KBM-7 (cell line): Measurements from ENCODE around the gene TRAF6.

Experiments
- DNase-seq: peaks from one replicate; pipeline ENCODE4 v3.0.0-alpha.2; 2015
- in situ Hi-C: fragments of 300-500 bp; cut with MboI; formaldehyde crosslinking; loops from 2 replicates; pipeline ENCODE4 v1.14.3; 2020; ENCODE audit warnings: low sequenced_read_pairs, low pct_unique_long_range_greater_than_20kb, mixed read lengths

Gene TRAF6

DNA sequence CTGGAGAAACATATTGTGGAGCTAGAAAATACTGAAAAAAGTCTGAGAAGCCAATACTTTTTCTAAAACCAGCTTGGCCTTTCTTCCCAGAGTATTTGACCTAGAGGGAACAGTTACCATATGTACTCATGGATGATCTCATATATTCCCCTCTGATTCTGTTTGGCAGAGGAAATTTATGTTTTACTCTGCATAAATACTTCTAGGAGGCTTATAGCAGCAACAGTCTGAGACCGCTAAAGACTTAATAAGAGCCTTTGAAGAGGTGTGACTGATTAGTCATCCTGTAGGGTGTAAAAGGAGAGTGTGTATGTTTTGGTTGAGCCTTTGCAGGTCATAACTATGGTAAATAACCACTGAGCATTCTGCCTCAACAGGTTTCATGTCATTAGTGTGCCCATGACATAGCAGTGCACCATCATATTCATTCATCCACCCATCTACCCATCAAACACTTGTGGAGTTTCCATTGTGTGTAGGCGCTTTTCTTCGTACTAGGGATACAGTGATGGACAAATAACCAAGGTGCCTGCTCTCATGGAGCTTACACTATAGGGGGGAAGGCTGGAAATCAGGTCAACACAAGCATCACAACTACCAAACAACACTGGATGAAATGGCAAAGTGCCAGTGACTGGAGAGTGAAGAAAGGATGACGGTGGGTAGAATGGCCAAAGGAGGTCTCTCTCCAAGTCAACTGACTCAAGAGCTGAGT, 44.5 kb downstream of the TRAF6 start:
- no peak for DNase-seq
- in situ Hi-C loops, result no loop called here

DNA sequence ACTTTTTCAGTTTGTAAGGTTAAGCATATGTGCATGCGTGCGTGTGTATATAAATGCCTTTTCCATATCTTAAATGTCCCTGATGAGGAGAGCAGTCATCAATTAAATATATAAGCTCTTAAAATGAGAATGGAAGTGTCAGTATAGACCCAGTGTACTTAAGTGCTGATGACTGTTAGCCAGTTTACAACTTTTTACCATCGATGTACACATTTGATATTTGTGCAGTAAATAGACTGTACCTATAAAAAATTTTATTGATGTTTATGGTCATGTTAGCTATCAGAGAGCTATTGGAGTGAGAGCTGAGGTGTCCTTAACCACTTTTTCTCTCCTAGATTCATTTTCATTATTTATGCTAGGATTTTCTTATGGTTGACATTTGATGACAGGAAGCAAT, 45.4 kb downstream of the TRAF6 start:
- in situ Hi-C loops, result no loop called here
- no peak for DNase-seq

DNA sequence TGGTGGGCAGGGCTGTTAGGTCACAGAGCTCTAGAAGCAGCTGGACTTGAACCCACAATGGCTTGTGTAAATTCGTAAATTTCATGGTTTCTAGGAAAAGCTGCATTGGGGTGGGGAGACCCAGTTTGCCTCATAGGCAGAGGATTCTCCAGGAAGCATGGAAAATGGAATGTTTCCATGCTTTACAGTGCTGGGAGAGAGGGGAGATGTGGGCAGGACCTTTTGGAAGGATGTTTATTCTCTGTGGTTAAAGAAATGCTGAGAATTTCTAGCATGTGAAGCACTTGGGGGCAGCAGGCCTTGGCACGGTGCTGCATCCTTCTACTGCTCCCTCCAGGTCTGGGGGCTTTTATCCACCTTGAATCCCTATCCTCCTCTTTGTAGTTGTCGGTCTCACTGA, 46.3 kb downstream of the TRAF6 start:
- no peak for DNase-seq
- in situ Hi-C loops, result no loop called here

DNA sequence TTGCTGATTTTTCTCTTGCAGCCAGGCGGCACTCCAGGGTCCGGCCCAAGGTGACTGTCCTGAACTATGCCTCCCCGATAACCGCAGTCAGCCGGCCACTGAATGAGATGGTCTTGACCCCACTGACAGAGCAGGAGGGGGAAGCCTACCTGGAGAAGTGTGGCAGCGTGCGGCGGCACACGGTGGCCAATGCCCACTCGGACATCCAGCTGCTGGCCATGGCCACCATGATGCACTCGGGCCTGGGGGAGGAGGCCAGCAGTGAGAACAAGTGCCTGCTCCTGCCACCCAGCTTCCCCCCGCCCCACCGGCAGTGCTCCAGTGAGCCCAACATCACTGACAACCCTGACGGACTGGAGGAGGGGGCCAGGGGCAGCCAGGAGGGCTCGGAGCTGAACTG, 47.8 kb downstream of the TRAF6 start:
- DNase-seq, result no peak
- in situ Hi-C loops, result no loop called here

DNA sequence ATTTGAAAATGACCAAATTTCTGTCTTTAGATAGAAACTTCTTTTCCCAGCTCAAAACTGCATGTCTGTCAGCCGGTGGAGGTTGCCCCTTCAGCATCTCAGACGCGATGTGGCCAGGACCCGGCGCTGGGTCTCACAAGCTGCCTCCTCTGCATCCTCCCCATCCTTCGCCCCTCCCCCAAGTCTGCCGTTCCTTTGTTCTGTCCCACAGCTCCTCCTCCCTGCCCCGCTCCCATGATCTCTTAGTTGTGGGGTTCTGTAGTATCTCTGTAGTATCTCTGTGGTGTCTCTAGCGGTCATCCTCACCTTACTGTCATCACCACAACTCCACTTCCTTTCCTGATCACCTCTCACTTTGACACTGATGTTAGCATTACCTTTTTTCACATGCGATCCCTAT, 49.9 kb downstream of the TRAF6 start:
- no peak for DNase-seq
- in situ Hi-C loops, result no loop called here

DNA sequence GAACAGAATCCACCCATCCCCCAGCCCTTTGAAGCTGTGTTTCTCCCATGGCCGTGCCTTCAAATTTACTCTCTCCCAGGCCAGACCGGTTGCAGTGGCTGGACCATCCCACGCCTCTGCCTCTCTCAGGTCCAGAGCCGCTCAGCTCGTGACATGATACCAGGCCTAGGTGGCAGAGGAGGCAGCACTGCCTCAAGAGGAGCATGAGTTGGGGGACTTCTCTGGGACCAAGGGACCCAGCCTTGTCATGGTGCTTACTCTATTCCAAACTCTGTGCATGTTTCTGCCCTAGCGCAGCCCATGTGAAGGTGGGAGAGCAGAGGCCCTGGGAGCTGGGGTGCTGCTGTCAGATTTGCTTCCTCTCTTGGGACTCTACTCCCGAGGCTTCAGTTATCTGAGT, 51.0 kb downstream of the TRAF6 start:
- in situ Hi-C loops, result no loop called here

DNA sequence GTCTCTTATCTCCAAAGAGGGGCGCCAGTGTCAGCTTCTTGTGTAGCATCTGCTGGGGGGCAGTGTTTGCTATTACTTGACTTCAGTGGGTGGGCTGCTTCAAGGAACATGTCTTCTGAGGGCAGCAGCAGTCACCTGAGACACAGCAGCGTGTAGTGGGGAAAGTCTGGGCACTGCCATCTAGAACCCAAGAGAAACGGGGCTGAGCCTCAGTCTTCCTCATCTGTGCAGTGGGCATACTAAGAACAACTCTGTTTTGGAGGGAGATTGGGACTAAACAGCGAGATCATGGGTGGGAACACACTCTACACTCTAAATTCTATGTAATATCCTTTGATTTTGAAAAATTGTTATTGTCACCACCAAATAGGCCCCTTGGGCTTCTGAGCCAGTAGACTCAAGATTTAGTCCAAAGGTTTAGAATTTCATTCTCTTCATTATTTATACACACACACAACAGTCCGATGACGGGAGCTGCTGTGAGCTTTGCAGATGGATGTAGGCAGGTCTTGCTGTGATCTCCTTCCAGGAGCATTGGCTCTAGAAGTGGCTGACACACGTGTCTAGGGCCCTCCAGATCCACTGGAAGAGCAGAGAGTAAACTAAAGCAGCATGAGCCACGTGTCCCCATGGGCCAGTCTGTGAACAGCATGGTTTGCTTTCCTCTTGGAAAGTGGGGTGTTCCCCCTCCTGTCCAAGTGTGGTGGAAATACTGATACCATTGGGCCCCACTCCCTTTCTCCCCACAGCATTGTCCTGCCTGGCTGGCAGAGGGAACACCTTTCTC, 51.8 kb downstream of the TRAF6 start:
- in situ Hi-C loops, result no loop called here
- DNase-seq, result no peak

More for the DNA sequence above, 51.0 kb downstream of the TRAF6 start:
- DNase-seq, result no peak

DNA sequence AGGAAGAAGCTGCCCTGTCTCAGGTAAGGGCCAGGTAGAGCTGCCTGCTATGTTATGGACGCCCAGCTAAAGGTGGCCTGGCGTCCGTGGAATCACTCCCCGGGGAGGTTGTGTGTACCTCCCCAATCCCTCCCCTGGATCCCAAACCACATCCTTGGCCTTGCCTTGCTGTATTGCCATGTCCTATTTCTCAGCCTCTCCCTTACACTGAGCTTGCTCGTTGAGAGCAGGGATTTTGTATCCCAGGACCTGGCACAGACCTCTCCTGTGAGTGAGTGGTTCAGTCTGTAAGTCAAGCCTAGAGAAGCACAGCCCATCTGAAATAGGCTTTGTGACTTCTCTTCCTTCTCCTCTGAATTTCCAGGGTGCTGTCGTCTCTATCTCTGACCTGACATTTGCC, 53.9 kb downstream of the TRAF6 start:
- in situ Hi-C loops, result no loop called here

DNA sequence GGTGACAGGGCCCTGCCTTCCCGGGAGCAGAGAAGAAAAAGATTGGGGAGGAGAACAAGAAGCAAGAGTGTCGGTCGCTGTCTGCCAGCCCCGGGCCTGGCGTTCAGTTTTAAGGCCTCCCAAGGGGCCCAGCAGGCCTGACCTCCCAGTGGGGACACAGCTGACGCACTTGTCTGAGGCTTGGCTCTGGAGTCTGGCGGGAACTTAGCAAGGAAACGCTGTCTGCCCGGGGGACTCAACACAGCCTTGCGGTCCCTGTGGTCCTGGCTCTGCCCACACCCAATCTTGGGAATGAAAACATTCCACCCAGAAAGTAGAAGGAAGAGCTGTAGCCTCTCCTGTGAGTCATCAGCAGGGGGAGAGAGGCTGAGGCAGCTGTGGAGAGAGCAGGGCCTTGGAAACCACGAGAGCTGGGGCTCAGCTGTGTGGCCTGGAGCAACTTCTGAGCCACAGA, 54.4 kb downstream of the TRAF6 start:
- peak; percentile 59 for DNase-seq
- in situ Hi-C loops, result no loop called here

More for the DNA sequence above, 53.9 kb downstream of the TRAF6 start:
- DNase-seq, result no peak

DNA sequence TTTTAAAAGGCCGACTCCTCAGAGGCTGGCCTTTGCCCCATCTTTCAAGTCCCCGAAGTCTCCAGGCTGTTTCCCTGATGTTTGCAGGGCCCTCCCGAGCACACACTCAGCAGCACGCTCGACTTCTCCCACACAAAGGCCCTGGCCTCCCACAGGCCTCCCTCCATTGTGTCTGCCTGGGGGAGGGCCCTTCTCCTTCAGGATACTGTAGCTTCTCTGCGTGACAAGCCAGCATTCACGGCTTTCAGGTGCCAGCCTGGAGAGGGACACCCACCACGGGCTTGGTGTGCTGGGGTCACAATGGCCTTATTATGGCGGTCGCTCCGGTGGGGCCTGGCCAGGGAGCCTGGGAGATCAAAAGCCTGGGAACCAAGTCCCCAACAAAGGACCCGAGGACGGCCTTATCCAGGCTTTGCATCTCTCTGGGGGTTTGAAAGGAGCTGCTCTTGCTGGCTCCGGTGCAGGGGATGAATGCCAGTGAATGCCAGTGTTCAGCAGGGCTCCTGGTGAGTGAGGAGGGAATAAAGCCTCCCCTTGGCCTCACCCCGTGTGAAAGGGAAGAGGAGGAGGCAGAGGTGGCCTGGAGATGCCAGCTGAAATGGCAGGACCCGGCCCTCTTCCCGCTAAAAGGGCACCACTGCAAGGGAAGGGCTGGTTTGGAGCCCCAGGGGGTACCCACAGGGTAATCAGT, 55.0 kb downstream of the TRAF6 start:
- no peak for DNase-seq
- in situ Hi-C loops, result no loop called here

DNA sequence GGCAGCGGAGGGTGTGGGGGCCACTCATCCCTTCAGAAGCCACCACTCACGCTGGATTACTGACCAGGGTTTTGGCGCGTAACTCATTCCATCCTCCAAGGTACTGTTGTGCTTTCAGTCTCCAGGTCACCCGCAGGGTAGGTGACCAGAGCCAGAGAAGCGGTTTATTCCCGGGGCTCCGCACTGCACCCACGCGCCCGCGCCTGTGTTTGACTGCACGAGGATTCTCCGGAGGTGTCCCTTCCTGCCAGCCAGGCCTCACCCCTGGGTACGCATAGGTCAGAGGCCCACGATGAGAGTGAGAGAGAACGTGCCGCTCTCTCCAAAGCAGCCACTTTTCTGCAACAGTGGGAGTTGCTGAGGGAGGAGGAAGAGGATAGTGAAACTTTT, 55.5 kb downstream of the TRAF6 start:
- in situ Hi-C loops, result no loop called here
- DNase-seq, result no peak

DNA sequence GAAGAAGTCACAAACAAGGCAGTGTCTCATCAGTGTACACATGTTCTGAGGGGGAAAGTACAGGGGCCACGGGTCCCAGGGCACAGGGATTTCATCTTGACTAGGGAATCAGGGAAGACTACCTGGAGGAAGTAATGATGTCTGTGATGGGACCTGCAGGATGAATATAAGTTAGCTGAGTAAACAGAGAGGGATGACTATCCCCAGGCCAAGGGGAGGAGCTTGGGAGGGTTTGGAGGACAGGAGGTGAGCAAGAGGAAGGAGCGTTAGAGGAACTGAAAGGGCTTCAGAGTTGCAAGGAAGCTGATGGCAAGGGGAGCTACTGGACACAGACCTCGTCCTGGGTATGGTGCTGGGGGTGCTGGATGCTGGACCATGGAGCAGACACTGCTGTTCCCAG, 56.4 kb downstream of the TRAF6 start:
- DNase-seq, result peak; percentile 43

DNA sequence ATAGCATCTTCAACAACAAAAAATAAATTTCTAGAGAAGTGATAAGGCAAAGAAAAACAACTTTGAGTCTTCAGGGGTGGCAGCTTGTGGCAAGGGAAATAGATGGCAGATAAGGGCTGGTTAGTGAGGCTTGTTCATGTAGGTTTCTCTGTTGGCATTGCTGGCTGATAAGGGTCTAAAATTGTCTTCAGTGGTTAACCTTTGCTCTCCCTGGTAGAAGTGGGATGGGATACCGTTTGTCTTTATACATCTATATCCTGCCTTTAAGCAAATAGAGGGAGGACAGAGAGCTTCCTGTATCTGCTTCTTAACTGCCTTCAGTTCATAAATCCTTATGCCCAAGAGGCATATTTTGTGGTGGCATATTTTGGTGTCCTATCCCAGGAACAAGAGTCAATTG, 57.1 kb downstream of the TRAF6 start:
- DNase-seq, result peak; percentile 80
- in situ Hi-C loops, result no loop called here

More for the DNA sequence above, 56.4 kb downstream of the TRAF6 start:
- in situ Hi-C loops, result no loop called here

DNA sequence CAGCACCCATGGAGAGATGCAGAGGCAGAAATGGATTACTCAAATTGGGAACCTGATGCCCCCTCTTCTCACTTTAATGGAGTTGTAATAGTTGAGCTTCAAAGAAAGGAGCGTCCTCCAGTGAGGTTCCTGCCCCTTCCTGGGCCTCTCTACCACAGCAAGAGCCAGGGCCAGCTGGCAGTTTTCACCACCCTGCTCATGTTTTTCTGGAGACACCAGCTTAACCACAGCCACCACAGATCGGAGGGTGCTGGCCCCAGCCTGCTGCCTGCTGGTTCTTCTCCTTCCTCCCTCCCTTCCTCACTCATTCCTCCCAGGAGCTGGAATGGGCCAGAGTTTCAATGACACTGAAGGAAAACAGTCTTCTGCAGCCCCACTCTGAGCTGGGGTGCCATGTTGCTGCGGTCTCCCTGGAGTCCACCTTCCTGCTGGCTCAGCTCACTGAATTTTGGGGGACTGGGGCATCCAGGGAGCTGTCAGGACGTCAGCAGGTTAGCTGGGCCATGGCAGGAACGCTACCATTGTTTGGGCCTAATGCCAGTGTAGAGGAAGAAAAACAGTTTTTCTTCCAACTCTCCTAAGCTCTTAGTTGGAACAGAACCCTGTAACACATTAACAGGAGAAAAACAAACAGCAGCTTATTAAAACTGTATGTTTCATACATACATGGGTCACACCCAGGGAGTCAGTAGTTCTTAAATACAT, 57.7 kb downstream of the TRAF6 start:
- in situ Hi-C loops, result no loop called here
- peak; percentile 82 for DNase-seq

DNA sequence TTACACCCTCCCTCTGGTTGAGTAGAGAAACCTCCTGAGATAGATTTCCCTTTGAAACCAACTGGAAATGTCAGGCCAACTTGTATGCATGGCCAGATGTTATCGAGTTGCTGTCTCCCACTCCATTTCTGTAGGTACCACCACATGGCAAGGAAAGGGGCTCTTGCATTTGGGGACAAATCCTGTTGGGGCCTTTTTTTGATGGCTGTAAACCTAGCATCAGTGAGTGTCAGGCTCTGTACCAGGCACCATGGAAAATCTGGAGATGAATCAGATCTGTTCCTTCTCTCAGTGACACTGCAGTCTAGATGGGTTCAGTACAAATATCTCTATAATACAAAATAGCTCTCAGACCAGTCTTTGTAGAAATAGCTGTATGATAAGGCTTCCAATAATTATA, 58.4 kb downstream of the TRAF6 start:
- in situ Hi-C loops, result no loop called here
- DNase-seq, result no peak

DNA sequence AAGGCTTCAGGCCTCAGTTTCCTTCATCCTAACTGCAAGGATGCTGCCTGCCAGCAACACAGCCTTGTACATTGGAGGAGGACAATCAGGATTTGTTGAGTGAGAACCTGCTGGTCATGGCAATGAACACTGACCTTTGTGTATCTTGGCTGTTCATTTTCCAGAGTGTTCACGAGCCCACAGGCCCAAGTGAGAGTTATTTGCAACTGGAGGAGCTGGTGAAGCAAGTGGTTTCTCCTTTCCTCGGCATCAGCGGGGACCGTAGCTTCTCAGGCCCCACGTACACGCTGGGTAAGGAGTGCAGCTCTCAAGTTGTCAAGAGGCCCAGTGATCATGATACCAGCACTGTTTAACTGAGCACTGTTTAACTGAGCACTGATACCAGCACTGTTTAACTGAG, 59.0 kb downstream of the TRAF6 start:
- DNase-seq, result no peak
- in situ Hi-C loops, result no loop called here

DNA sequence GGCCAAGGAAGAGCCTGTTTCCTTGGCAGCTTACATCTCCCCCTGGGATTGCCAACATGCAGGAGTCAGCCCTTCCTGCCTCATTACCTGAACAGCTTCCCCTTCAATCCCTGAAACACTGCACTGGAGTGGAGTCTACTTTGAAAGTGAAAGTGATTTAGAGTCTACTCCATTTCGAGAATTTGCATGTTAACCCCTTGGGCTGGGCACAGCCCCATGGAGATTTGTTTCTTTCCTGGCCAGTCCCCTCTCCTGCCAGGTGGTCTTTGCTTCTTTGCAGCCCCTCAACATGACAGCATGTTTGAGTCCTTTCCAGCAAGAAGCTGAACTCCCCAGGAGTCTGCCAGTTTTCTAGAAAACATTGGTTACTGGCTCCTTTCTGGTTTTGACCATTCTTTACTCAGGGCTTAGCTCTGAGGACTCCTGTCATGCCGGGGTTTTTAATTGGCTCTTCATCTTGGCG, 59.9 kb downstream of the TRAF6 start:
- peak; percentile 21 for DNase-seq
- in situ Hi-C loops, result no loop called here

DNA sequence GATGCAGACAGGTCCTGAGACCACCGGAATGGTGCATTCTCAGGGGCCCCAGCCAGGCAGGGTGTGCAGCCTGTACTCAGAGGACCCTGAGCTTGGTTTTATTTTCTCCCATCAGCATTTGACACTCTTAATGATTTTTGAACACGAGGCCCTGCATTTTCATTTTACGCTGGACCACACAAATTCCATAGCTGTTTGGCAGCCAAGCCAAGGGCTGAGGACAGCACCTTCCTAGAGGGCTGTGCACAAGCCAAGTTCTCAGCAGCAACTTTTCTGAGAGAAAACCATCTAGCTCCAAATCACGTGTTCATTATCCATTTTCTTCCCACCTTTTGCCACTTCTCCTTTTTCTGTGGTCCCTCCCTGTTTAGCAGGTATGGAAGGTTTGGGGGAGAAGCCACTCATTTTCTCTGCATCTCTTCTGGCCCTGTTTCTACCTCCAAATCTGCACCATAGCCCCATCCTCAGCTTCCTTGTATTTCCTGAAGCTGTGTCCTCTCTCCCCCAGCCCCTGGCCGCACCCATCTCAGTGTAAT, 60.4 kb downstream of the TRAF6 start:
- in situ Hi-C loops, result no loop called here

DNA sequence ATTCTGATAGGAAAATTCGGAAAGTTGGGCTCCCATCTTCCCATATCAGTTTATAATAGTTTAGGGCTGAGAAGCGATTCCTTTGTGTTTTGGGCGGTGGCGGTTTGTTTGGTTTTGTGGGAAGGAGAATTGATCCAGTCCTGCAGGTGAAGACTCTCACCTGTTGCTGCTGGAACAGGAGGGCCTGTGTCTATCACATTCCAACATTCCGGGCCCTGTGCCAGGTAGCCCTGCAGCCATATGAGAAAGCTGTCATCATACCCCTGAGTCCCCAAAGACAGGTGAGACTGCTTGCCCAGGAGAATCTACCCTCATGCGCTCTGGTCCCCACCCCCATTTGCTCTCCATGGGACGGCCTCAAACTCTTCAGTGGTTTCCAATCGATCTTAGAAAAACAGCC, 62.1 kb downstream of the TRAF6 start:
- in situ Hi-C loops, result no loop called here
- no peak for DNase-seq

More for the DNA sequence above, 60.4 kb downstream of the TRAF6 start:
- DNase-seq, result no peak
